Stimulated activated CD8-positive, alpha-beta memory T cell treated with anti-CD3 and anti-CD28 coated beads, Interleukin-2, amount 100 ng/mL, for 1 hour (primary cell): ENCODE data around the gene FAM13B.
"Not testable (repeated sequence)": the region's sequence is repeated elsewhere in the genome, so short reads cannot be mapped to it uniquely, and the experiment has no call there.

Source experiments
- DNase-seq, 2 donors: peaks; one replicate each; pipeline ENCODE4 v3.0.0-alpha.2; 2020; ENCODE audit warnings: low read depth in 2 of 2

Gene FAM13B

GRCh38 chr5:138032572-138033385 lies at the start of gene FAM13B:
TSS of gene FAM13B (minus strand) at chr5:138033079. CDS start at chr5:138019111, 13,968 bp downstream.
- DNase-seq = peak; percentile 58 to 70

- DNase-seq = no peak
These were observed 49.2 kb upstream of the FAM13B start for GRCh38 chr5:138082033-138082432.

- no peak for DNase-seq
These were observed 45.2 kb upstream of the FAM13B start for GRCh38 chr5:138078006-138078643.

GRCh38 chr5:138077064-138077696 lies 44.3 kb upstream of the FAM13B start:
- DNase-seq = peak; percentile 14 to 21

- DNase-seq = not testable (repeated sequence)
These were observed 37.1 kb upstream of the FAM13B start for GRCh38 chr5:138070026-138070425.

- peak; percentile 19 to 51 for DNase-seq
These were observed 36.1 kb upstream of the FAM13B start for GRCh38 chr5:138068742-138069600.

- no peak for DNase-seq
These were observed 35.1 kb upstream of the FAM13B start for GRCh38 chr5:138067945-138068344.

- DNase-seq = no peak
These were observed 32.2 kb upstream of the FAM13B start for GRCh38 chr5:138065102-138065501.

GRCh38 chr5:138064526-138064925 lies 31.6 kb upstream of the FAM13B start:
- no peak for DNase-seq

- DNase-seq = no peak
These were observed 22.1 kb upstream of the FAM13B start for GRCh38 chr5:138054847-138055558.

- no peak for DNase-seq
These were observed 21.3 kb upstream of the FAM13B start for GRCh38 chr5:138054206-138054605.

- no peak for DNase-seq
These were observed 20.7 kb upstream of the FAM13B start for GRCh38 chr5:138053554-138053953.

GRCh38 chr5:138052718-138053117 lies 19.8 kb upstream of the FAM13B start:
- not testable (repeated sequence) for DNase-seq

- DNase-seq = no peak
These were observed 18.8 kb upstream of the FAM13B start for GRCh38 chr5:138051441-138052296.

GRCh38 chr5:138045283-138045682 lies 12.4 kb upstream of the FAM13B start:
- not testable (repeated sequence) for DNase-seq

GRCh38 chr5:138038826-138039225 lies 5.9 kb upstream of the FAM13B start:
- DNase-seq = no peak

GRCh38 chr5:138037907-138038633 lies 5.2 kb upstream of the FAM13B start:
- no peak for DNase-seq

- DNase-seq = no peak
These were observed 4.4 kb upstream of the FAM13B start for GRCh38 chr5:138037271-138037670.
